CD8-positive, alpha-beta memory T cell (primary cell): Measurements from ENCODE around the gene KLHL29. TPM values are rescaled to one million over a fixed set of nuclear protein-coding genes. Genes with fewer than 3 reads are reported as not detected.

Source experiments
- CTCF ChIA-PET: fragments of 350-600 bp; sonication (Branson Sonifier 250); formaldehyde crosslinking; loops from one replicate; lab custom pipeline; 2021; ENCODE audit warnings: antibody characterized with exemption; lab: Charles Lee
- POLR2A ChIA-PET: fragments of 350-600 bp; sonication (Branson Sonifier 250); formaldehyde crosslinking; loops from one replicate; lab custom pipeline; 2021; ENCODE audit warnings: antibody characterized with exemption; lab: Charles Lee
- DNase-seq, 5 donors: peaks; one replicate each; pipeline versions ENCODE4 v3.0.0 to v3.0.0-alpha.2; 2020 to 2022; ENCODE audit warnings: mixed read lengths in 1 of 5
- H3K27ac ChIP-seq: one replicate; pipeline ENCODE4 v1.7.0; 2013; ENCODE audit warnings: low read depth, mild to moderate bottlenecking, low read length, moderate library complexity
- H3K27me3 ChIP-seq: 2 replicates; pipeline ENCODE4 v1.7.0; 2013; ENCODE audit warnings: low read length, mild to moderate bottlenecking; ENCODE audit not compliant: insufficient read depth, poor library complexity, severe bottlenecking
- H3K36me3 ChIP-seq: 2 replicates; pipeline ENCODE4 v1.7.0; 2013; ENCODE audit warnings: mild to moderate bottlenecking, low read length, moderate library complexity; ENCODE audit not compliant: insufficient read depth
- H3K4me1 ChIP-seq: 2 replicates; pipeline ENCODE4 v1.7.0; 2013; ENCODE audit warnings: mild to moderate bottlenecking, low read length, moderate library complexity; ENCODE audit not compliant: insufficient read depth
- H3K4me3 ChIP-seq: 2 replicates; pipeline ENCODE4 v1.7.0; 2013; ENCODE audit warnings: mild to moderate bottlenecking, low read length
- H3K9me3 ChIP-seq: 2 replicates; pipeline ENCODE4 v1.7.0; 2013; ENCODE audit warnings: mild to moderate bottlenecking, low read length
- H3K27ac Mint-ChIP-seq, 8 donors: one replicate each; pipeline ENCODE4 v1.8.0; 2020 to 2021; ENCODE audit warnings: mixed read lengths in 8 of 8, mild to moderate bottlenecking in 6 of 8, inconsistent platforms in 3 of 8, moderate library complexity in 3 of 8
- H3K27me3 Mint-ChIP-seq, 2 donors: one replicate each; pipeline ENCODE4 v1.8.0; 2020 to 2021; ENCODE audit warnings: mixed read lengths in 2 of 2, mild to moderate bottlenecking in 1 of 2, moderate library complexity in 1 of 2
- H3K36me3 Mint-ChIP-seq, 3 donors: one replicate each; pipeline ENCODE4 v1.8.0; 2020 to 2021; ENCODE audit warnings: mixed read lengths in 3 of 3, inconsistent platforms in 1 of 3, mild to moderate bottlenecking in 1 of 3
- H3K4me1 Mint-ChIP-seq, 3 donors: one replicate each; pipeline ENCODE4 v1.8.0; 2020 to 2021; ENCODE audit warnings: mixed read lengths in 3 of 3, inconsistent platforms in 1 of 3, mild to moderate bottlenecking in 1 of 3
- H3K4me3 Mint-ChIP-seq, 7 donors: one replicate each; pipeline ENCODE4 v1.8.0; 2020 to 2021; ENCODE audit warnings: mixed read lengths in 7 of 7, mild to moderate bottlenecking in 6 of 7, moderate library complexity in 4 of 7, inconsistent platforms in 2 of 7
- H3K9me3 Mint-ChIP-seq, 5 donors: one replicate each; pipeline ENCODE4 v1.8.0; 2020 to 2022; ENCODE audit warnings: mixed read lengths in 5 of 5, mild to moderate bottlenecking in 3 of 5, moderate library complexity in 2 of 5, inconsistent platforms in 1 of 5
- polyA plus RNA-seq: library from polyadenylated mRNA; unstranded; fragments of 300-500 nt; fragmentation: Illumina TruSeq; gene quantifications from one replicate; pipeline ENCODE4 v1.2.3, GENCODE V29; 2021
- total RNA-seq, 2 experiments: library from RNA; stranded (reverse); gene quantifications; one replicate each; pipeline ENCODE4 v1.2.3, GENCODE V29; 2021

Gene KLHL29
- total and polyA plus RNA-seq, 3 experiments from 2014 or later = 0.11 to 0.21 (median 0.13) TPM

DNA sequence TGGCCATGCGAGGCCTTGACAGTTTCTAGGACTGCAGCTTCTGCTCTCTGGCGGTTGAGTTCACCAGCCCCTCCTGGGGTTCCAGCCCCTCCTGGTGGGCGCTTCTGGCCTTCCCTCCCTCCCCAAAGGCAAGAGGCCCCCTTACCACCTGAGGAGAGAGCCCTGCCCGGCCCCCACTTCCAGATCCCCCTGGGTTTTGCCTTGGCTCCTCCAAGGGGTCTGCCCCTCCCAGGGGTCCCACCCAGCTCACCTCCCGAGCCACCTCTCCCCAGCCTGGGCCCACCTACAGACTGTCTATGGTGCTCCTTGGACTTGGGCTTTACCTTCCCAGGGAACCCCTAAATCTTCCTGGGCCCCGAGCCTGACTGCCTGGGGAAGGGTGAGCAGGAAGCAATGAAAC lies 277.5 kb downstream of the KLHL29 start:
- Histone ChIP-seq H3K9me3 (no peaks in the 10 kb centered on the region), H3K27me3 (no peaks in the 10 kb centered on the region), H3K4me3 (no peak overlapping the region), H3K4me1 (no peaks in the 10 kb centered on the region), H3K36me3 (no peaks in the 10 kb centered on the region), H3K27ac (no peak overlapping the region)
- CTCF ChIA-PET = no interaction called here
- no peaks in the 10 kb centered on the region for H3K36me3 Mint-ChIP-seq
- H3K4me1 Mint-ChIP-seq = peaks cover 0 to 2% (median 0%) of the 10 kb centered on the region in 3 donors
- H3K9me3 Mint-ChIP-seq = no peaks in the 10 kb centered on the region
- H3K27me3 Mint-ChIP-seq = peaks cover 18 to 29% of the 10 kb centered on the region in 2 donors
- H3K27ac Mint-ChIP-seq = no peak overlapping the region
- DNase-seq = no peak
- POLR2A ChIA-PET = no interaction called here
- H3K4me3 Mint-ChIP-seq = no peak overlapping the region

DNA sequence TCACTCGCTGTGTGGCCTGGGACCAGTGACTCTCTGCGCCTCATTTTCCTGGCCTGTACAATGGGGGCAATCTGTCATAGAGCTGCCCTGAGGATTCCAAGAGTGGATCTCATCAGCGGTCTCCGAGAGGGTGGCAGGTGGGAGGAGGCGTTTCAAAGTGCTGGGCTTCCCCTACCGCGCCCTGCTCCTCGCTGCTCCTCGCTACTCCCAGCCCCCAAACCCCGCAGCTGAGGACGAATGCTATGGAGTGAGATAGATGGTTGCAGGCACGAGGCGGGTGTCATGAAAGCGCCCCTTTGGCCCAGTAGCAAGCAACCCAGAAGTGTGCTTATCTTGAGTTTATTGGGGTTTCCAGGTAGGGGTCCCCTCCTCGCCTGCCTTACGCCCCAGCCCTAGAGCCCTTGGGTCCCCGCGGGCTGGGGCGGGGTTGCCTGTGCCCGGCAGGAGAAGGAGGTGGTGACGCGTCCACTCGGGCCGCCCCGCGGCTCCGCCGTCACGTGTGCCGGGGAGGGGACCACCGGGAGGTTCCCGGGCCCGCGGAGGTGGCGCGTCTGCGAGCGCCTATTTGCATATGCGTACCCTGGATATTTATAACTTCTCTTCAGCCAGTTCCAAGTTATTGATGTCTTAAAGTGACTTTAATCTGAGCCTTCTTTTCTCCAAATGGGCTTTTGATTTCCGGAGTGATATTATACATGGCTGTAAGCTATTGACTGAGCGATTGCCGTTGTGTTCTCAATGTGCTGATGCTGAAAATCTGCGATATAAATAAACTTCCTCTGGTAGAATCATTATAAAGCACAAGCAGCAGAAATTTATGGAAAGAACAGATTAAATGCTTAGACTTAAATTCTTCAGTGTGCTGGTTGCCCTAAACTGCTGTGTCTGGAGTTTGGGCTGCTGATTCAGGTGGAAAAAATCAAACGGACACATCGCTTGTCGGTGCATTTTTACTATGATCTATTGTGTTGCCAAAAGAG lies 278.3 kb downstream of the KLHL29 start:
- Histone ChIP-seq H3K4me1 (no peaks in the 10 kb centered on the region), H3K27ac (no peak overlapping the region), H3K4me3 (no peak overlapping the region), H3K9me3 (no peaks in the 10 kb centered on the region), H3K27me3 (no peaks in the 10 kb centered on the region), H3K36me3 (no peaks in the 10 kb centered on the region)
- CTCF ChIA-PET = no interaction called here
- Mint-ChIP-seq H3K36me3 (no peaks in the 10 kb centered on the region), H3K27ac (no peak overlapping the region), H3K27me3 (peaks cover 18 to 33% of the 10 kb centered on the region in 2 donors), H3K9me3 (no peaks in the 10 kb centered on the region), H3K4me1 (peaks cover 0 to 2% (median 0%) of the 10 kb centered on the region in 3 donors), H3K4me3 (no peak overlapping the region)
- POLR2A ChIA-PET = no interaction called here
- no peak for DNase-seq

DNA sequence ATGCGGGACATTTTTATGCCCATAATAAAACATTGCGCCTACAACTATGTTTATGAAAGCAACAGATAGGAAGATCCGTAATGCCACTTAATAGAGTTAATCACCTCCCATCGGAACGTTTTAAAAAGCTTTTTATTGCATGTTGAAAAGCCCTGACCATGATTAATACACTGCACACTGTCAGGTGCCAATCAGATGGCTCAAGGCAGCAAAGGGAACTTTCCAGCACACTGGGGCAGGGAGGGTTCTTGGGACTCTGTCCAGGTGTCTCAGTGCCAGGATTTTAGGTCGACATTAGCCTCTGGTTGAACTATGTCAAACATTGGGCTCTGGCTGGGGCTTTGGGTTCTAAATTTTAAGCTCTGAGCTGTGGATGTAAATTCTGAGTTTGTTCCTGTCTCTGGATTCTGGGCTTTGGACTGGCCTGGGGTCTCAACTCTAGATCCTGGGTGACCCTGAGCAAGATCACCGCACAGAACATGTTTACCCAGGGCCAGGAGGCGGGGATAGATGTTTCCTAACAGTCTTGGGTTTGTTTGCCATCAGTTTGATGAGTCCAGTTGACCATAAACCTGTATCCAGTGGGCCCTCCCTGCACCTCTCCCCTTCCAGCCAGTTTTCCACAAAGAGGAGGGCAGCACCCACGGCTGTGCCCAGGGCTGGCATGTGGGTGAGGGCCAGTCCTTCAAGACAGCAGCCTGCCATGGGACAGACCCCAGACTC lies 279.2 kb downstream of the KLHL29 start:
- no peaks in the 10 kb centered on the region for H3K36me3 ChIP-seq
- no peaks in the 10 kb centered on the region for H3K4me1 ChIP-seq
- POLR2A ChIA-PET = no interaction called here
- H3K9me3 ChIP-seq = no peaks in the 10 kb centered on the region
- Mint-ChIP-seq H3K9me3 (no peaks in the 10 kb centered on the region), H3K36me3 (no peaks in the 10 kb centered on the region), H3K4me3 (no peak overlapping the region), H3K27me3 (peaks cover 18 to 28% of the 10 kb centered on the region in 2 donors), H3K27ac (no peak overlapping the region), H3K4me1 (no peaks in the 10 kb centered on the region)
- H3K27me3 ChIP-seq = no peaks in the 10 kb centered on the region
- no peak for DNase-seq
- CTCF ChIA-PET = no interaction called here
- H3K4me3 ChIP-seq = no peak overlapping the region
- no peak overlapping the region for H3K27ac ChIP-seq

DNA sequence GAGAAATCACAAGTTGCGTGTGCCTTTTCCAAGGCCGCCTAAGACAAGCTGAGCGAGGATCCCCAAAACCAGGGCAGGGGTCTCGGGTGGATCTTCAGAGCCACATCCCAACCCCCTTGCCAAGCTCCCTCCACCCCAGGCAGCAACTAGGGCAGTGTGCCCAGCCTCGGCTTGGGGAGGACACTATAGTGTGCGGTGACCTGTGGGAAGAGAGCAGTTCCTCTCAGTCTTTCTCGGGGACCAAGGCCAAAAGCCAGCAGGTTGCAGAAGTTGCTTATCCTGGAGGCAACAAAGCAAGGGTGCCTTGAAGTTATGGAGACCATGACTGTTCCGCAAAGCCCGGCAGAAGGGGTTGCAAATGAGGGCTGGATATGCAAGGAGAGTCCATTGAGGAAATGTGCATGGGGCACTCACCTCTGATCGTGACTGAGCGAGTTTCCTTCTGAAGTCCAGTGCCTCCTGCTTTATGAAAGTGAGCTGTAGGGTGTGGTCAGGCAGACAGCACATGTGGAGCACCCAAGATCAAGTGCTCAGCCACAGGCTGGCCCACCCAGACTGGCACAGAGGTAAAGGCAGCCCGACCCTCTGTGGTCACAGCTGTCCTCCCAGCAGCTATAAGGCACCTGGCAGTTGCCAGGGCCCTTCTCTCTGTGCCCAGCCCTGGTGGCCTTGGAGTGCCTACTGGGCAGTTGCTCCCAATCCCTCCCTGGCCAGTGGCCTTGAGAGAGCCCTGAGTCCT lies 281.4 kb downstream of the KLHL29 start:
- Histone ChIP-seq H3K9me3 (no peaks in the 10 kb centered on the region), H3K27ac (no peak overlapping the region), H3K27me3 (no peaks in the 10 kb centered on the region), H3K36me3 (no peaks in the 10 kb centered on the region), H3K4me3 (no peak overlapping the region), H3K4me1 (no peaks in the 10 kb centered on the region)
- Mint-ChIP-seq H3K27ac (no peak overlapping the region), H3K27me3 (peaks cover 10 to 23% of the 10 kb centered on the region in 2 donors), H3K36me3 (no peaks in the 10 kb centered on the region), H3K4me1 (no peaks in the 10 kb centered on the region), H3K4me3 (no peak overlapping the region), H3K9me3 (no peaks in the 10 kb centered on the region)
- DNase-seq = no peak
- CTCF ChIA-PET = no interaction called here
- POLR2A ChIA-PET = no interaction called here

DNA sequence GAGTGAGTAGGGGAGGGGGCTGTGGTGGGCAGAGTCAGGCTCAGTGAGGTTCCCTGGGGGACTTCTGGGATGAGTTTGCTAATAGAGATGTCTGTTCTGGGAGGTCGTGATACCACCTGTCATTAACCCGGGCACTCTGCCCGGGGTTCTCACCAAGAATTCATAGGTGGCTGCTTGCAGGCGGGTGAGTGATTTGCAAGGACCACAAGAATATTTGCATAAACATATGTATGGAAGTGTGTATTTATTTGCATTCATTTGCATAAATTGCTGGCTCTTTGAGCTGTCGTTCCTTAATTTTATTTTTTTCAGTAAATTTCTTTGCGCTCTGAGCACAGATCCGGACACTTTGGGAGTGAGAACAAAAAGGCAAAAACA lies 282.0 kb downstream of the KLHL29 start:
- H3K4me1 Mint-ChIP-seq = no peaks in the 10 kb centered on the region
- no peaks in the 10 kb centered on the region for H3K27me3 ChIP-seq
- no peak overlapping the region for H3K27ac Mint-ChIP-seq
- no peak overlapping the region for H3K4me3 Mint-ChIP-seq
- H3K36me3 ChIP-seq = no peaks in the 10 kb centered on the region
- no peaks in the 10 kb centered on the region for H3K9me3 Mint-ChIP-seq
- ChIA-PET POLR2A (no interaction called here), CTCF (no interaction called here)
- no peak overlapping the region for H3K27ac ChIP-seq
- no peak for DNase-seq
- no peaks in the 10 kb centered on the region for H3K9me3 ChIP-seq
- H3K36me3 Mint-ChIP-seq = no peaks in the 10 kb centered on the region
- no peaks in the 10 kb centered on the region for H3K4me1 ChIP-seq
- peaks cover 7 to 21% of the 10 kb centered on the region in 2 donors for H3K27me3 Mint-ChIP-seq
- H3K4me3 ChIP-seq = no peak overlapping the region

DNA sequence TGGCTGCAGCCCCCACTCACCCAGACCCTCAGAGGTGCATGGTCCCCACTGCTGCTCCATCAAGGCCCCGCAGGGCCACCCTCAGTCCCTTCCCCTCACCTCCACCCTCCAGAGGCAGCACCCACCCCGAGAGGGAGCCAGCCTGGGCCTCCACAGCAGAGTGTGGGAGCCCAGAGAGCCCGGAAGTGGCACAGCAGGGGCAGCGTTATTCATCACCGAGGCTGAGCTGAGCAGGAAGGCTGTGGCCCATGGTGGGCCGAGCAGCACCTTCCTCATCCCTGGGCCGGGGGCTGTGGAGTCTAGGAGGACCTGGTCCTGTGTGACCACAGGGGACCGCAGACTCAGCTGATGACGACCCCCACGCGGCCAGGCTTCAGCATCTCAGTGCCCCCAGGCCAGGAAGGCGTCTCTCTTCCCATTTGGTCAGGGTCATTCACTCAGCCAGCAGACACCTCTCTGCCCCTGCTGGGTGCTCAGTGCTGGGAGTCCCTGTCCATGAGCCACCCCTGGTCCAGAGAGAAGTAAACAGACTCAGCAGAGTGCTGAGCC lies 283.9 kb downstream of the KLHL29 start:
- Mint-ChIP-seq H3K4me3 (no peak overlapping the region), H3K27ac (no peak overlapping the region), H3K27me3 (peaks cover 8 to 19% of the 10 kb centered on the region in 2 donors), H3K4me1 (no peaks in the 10 kb centered on the region), H3K9me3 (no peaks in the 10 kb centered on the region), H3K36me3 (no peaks in the 10 kb centered on the region)
- Histone ChIP-seq H3K36me3 (no peaks in the 10 kb centered on the region), H3K4me1 (no peaks in the 10 kb centered on the region), H3K27me3 (no peaks in the 10 kb centered on the region), H3K4me3 (no peak overlapping the region), H3K27ac (no peak overlapping the region), H3K9me3 (no peaks in the 10 kb centered on the region)
- ChIA-PET CTCF (no interaction called here), POLR2A (no interaction called here)
- DNase-seq = no peak

DNA sequence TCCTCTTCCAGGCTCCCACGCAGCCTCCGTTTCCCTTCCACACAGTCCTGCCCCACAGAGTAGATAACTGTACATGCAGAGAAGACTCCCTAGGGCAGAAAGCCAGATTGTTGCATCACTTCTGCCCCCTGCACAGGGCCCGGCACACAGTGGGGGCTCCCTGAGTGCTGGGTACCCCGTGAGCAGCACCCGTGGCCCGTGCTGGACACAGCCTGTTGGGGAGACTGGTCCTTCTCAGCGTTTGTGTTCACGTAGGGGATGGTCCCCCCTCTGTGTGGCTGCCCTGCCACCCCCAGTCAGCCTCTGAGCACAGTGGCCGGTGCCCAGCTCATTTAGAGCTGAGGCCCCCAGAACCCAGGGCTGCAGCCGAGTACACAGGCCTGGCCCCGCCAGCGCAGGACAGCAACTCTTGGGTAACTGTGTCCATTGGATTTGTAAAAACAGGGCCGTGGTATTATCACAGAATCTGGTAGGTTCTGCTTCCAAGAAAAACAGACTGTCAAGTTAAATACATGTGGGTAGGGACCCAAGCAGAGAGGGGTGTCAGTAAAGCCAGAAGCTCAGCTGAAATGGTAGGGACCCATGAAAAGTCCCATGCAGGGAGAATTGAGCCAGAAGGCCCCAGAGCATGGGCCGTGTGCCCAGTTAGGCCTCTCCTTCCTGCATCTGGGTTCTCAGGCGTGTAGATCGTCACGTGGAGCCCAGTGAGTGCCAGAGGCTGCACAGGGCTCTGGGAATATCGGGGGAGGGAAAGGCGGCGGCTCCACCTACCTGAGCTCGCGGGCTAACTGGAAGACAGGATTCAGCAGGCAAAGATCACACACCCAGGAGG lies 284.6 kb downstream of the KLHL29 start:
- no peak overlapping the region for H3K4me3 ChIP-seq
- no peaks in the 10 kb centered on the region for H3K9me3 ChIP-seq
- H3K9me3 Mint-ChIP-seq = peaks cover 0 to 2% (median under 1%) of the 10 kb centered on the region in 5 donors
- no peaks in the 10 kb centered on the region for H3K27me3 ChIP-seq
- POLR2A ChIA-PET = no interaction called here
- H3K27ac ChIP-seq = no peak overlapping the region
- H3K4me1 Mint-ChIP-seq = no peaks in the 10 kb centered on the region
- no peaks in the 10 kb centered on the region for H3K4me1 ChIP-seq
- DNase-seq = no peak
- no peak overlapping the region for H3K4me3 Mint-ChIP-seq
- no peaks in the 10 kb centered on the region for H3K36me3 ChIP-seq
- no peaks in the 10 kb centered on the region for H3K36me3 Mint-ChIP-seq
- H3K27me3 Mint-ChIP-seq = peaks cover 5 to 14% of the 10 kb centered on the region in 2 donors
- no peak overlapping the region for H3K27ac Mint-ChIP-seq
- CTCF ChIA-PET = no interaction called here
